PC-3 (cell line): ENCODE results near the gene MYH6.

Source experiments
- EZH2 ChIP-seq: fragments of 300-600 bp; sonication (generic); IDR thresholded peaks from one replicate; pipeline ENCODE4 v1.6.1; 2017; ENCODE audit warnings: antibody characterized with exemption, mild to moderate bottlenecking, low read length; ENCODE audit not compliant: unreplicated experiment
- EZH2phosphoT487 ChIP-seq: fragments of 300-600 bp; sonication (generic); IDR thresholded peaks from 2 replicates; pipeline ENCODE4 v1.6.1; 2018; ENCODE audit warnings: mild to moderate bottlenecking, antibody characterized with exemption, low read length, borderline replicate concordance
- TF ChIP-seq, protein P1 (sequence below): fragments of 300-600 bp; sonication (generic); conservative IDR thresholded peaks from 2 replicates; pipeline ENCODE4 v1.5.1; 2017; ENCODE audit warnings: antibody characterized with exemption, low read depth, mild to moderate bottlenecking, low read length

DNA sequence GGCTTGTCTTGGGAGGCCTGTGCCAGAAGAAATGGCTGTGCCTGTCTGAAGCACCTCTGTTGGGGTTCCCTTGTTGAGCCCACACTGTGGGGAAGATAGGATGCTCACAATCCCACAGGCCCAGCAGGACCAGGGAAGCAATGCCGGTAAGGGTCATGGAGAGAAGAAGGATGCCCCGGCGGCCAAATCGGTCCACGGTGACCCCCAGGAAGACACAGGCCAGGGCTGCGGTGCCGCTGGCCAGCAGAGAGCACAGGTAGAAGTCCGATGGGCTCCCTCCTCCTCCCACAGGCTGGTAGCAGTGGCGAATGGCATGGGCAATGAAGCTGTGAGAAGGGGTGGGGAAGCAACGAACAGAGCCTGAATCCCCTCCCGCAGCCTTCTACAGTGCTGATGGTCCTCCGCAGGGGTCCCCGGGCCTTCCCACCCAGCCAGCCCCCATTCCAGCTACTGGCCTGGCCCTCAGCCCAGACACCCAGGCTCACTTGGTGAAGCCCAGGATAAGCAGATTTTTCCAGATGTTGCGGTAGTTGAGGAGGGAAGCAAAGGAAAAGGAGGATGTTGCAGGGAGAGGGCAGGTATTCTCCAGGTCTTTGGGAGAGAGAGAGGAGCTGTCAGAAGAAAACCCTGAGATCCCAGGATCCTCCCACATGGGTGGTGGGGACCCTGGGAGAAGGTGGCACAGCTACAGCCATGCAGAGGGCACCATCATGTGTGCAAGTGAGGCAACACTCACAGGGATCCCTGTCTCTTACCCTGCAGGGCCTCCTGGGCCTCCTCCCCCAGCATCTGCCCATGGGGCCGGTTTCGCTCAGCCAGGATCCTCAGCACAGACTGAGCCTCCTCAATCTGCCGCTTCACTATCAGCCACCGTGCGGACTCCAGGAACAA lies 60.4 kb downstream of the MYH6 start:
- no peak for TF ChIP-seq EZH2phosphoT487
- TF ChIP-seq, protein P1, sequence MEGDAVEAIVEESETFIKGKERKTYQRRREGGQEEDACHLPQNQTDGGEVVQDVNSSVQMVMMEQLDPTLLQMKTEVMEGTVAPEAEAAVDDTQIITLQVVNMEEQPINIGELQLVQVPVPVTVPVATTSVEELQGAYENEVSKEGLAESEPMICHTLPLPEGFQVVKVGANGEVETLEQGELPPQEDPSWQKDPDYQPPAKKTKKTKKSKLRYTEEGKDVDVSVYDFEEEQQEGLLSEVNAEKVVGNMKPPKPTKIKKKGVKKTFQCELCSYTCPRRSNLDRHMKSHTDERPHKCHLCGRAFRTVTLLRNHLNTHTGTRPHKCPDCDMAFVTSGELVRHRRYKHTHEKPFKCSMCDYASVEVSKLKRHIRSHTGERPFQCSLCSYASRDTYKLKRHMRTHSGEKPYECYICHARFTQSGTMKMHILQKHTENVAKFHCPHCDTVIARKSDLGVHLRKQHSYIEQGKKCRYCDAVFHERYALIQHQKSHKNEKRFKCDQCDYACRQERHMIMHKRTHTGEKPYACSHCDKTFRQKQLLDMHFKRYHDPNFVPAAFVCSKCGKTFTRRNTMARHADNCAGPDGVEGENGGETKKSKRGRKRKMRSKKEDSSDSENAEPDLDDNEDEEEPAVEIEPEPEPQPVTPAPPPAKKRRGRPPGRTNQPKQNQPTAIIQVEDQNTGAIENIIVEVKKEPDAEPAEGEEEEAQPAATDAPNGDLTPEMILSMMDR: no peak
- TF ChIP-seq EZH2: no peak
